ENCODE results near the gene DACT2.

GRCh38 chr6:168355716-168356522, 36.3 kb upstream of the DACT2 start:
- TF ChIP-seq SP1 (IDR thresholded peaks at IDR 0.05) = no peak
- TF ChIP-seq TARDBP (IDR thresholded peaks at IDR 0.05) = no peak
- no peak for TF ChIP-seq SUZ12 (IDR thresholded peaks at IDR 0.05)
- no peak for TF ChIP-seq HDGF (IDR thresholded peaks at IDR 0.05; ENCODE audit: borderline replicate concordance)
- TF ChIP-seq ARNT (IDR thresholded peaks at IDR 0.05) = no peak
- no peak for TF ChIP-seq FOXA1 (IDR thresholded peaks at IDR 0.05)
- TF ChIP-seq ELF4 (IDR thresholded peaks at IDR 0.05) = no peak
- TF ChIP-seq FOXM1 (IDR thresholded peaks at IDR 0.05; ENCODE audit: borderline replicate concordance) = no peak
- no peak for TF ChIP-seq CTBP1 (IDR thresholded peaks at IDR 0.05; ENCODE audit: borderline replicate concordance)
- TF ChIP-seq BHLHE40 (IDR thresholded peaks at IDR 0.05; ENCODE audit: borderline replicate concordance) = no peak
- no peak for TF ChIP-seq FOXK2 (IDR thresholded peaks at IDR 0.05)
- TF ChIP-seq PKNOX1 (IDR thresholded peaks at IDR 0.05) = no peak
- TF ChIP-seq LEF1 (IDR thresholded peaks at IDR 0.05; ENCODE audit: borderline replicate concordance) = no peak
- TF ChIP-seq L3MBTL2 (conservative IDR thresholded peaks at IDR 0.05) = no peak
